Measurements from ENCODE around the gene PFN3.

DNA sequence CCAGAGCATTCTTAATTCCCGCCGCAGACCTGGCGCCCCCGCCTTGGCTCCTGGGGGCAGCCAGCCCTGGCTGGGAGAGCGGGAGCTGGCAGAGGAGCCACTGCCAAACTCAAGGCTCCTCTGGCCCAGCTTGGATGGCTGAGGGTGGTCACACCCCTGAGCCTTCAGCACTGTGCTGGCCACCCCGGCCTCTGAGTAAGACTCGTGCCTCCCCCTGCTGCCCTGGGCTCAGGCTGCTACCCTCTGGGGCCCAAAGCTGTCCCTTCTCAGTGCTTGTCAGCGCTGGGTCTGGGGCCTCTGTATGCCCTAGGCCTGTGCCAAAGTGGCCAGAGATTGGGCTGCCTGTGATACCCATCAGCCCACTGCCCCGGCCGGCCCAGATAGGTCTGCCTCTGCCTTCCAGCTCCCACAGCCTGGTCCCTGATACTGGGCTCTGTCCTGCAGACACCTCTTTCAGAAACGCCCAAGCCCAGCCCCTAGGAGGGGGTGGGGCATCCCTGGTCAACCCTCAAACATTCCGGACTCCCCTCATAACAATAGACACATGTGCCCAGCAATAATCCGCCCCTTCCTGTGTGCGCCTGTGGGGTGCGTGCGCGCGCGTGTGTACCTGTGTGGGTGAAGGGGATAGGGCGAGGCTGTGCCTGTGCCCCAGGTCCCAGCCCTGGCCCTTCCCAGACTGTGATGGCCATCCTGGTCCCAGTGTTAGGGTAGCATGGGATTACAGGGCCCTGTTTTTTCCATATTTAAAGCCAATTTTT lies 41.8 kb upstream of the PFN3 start:
- TF ChIP-seq POLR2AphosphoS5 (IDR thresholded peaks at IDR 0.05): no peak
- TF ChIP-seq, protein P1, sequence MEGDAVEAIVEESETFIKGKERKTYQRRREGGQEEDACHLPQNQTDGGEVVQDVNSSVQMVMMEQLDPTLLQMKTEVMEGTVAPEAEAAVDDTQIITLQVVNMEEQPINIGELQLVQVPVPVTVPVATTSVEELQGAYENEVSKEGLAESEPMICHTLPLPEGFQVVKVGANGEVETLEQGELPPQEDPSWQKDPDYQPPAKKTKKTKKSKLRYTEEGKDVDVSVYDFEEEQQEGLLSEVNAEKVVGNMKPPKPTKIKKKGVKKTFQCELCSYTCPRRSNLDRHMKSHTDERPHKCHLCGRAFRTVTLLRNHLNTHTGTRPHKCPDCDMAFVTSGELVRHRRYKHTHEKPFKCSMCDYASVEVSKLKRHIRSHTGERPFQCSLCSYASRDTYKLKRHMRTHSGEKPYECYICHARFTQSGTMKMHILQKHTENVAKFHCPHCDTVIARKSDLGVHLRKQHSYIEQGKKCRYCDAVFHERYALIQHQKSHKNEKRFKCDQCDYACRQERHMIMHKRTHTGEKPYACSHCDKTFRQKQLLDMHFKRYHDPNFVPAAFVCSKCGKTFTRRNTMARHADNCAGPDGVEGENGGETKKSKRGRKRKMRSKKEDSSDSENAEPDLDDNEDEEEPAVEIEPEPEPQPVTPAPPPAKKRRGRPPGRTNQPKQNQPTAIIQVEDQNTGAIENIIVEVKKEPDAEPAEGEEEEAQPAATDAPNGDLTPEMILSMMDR (IDR thresholded peaks at IDR 0.05): no peak

Measured in gastroesophageal sphincter (tissue), 3 donors.